GM23338 (cell line): ENCODE results near the gene XRN2. TPM values are rescaled to one million over a fixed set of nuclear protein-coding genes. Genes with fewer than 3 reads are reported as not detected.

Source experiments
- CREB1 ChIP-seq: fragments of 250-450 bp; sonication (Bioruptor Pico); IDR thresholded peaks from 2 replicates; pipeline ENCODE4 v1.5.0; 2020; ENCODE audit warnings: low read depth, mild to moderate bottlenecking, moderate library complexity
- ETS1 ChIP-seq: IDR thresholded peaks from 2 replicates; pipeline ENCODE4 v1.6.1; 2016; ENCODE audit warnings: antibody characterized with exemption
- EZH2 ChIP-seq: fragments of 200-600 bp; sonication (generic); IDR thresholded peaks from one replicate; pipeline ENCODE4 v1.8.0; 2017; ENCODE audit warnings: antibody characterized with exemption, mild to moderate bottlenecking, low read depth; ENCODE audit not compliant: unreplicated experiment
- JUNB ChIP-seq: IDR thresholded peaks from one replicate; pipeline ENCODE4 v1.6.1; 2016; ENCODE audit warnings: antibody characterized with exemption; ENCODE audit not compliant: unreplicated experiment
- NANOG ChIP-seq: IDR thresholded peaks from 2 replicates; pipeline ENCODE4 v1.6.1; 2016; ENCODE audit warnings: antibody characterized with exemption, borderline replicate concordance
- POLR2AphosphoS5 ChIP-seq: IDR thresholded peaks from 2 replicates; pipeline ENCODE4 v1.6.1; 2016; ENCODE audit warnings: antibody characterized with exemption, low read depth
- STAT1 ChIP-seq: IDR thresholded peaks from one replicate; pipeline ENCODE4 v1.6.1; 2016; ENCODE audit warnings: antibody characterized with exemption; ENCODE audit not compliant: unreplicated experiment
- ZNF114 ChIP-seq: fragments of 250-450 bp; sonication (Bioruptor Pico); IDR thresholded peaks from 2 replicates; pipeline ENCODE4 v1.5.0; 2020; ENCODE audit warnings: mild to moderate bottlenecking, moderate library complexity
- ZNF462 ChIP-seq: fragments of 250-450 bp; sonication (Bioruptor Pico); IDR thresholded peaks from 2 replicates; pipeline ENCODE4 v1.5.0; 2020; ENCODE audit warnings: mild to moderate bottlenecking, moderate library complexity
- polyA plus RNA-seq: library from polyadenylated mRNA; unstranded; fragments of >200 nt; fragmentation: Nextera tagmentation; extraction: Ambion mirVana; gene quantifications from 2 replicates; pipeline ENCODE4 v1.2.1, GENCODE V29; 2016
- total RNA-seq: library from RNA; depleted of rRNA; stranded (reverse); fragments of >200 nt; shearing (Covaris generic); gene quantifications from 2 replicates; pipeline ENCODE4 v1.2.3, GENCODE V29; 2014
- TF ChIP-seq, protein P1 (sequence below): IDR thresholded peaks from one replicate; pipeline ENCODE4 v1.6.1; 2018; ENCODE audit warnings: antibody characterized with exemption; ENCODE audit not compliant: unreplicated experiment

XRN2 gene
- total and polyA plus RNA-seq, 2 experiments from 2014 or later: 113 to 150 TPM

- no peak for TF ChIP-seq ZNF462 (CRISPR knock-in tag)
- TF ChIP-seq EZH2: no peak
- TF ChIP-seq CREB1 (CRISPR knock-in tag): no peak
- no peak for TF ChIP-seq NANOG
- TF ChIP-seq POLR2AphosphoS5: no peak
- no peak for TF ChIP-seq STAT1
- no peak for TF ChIP-seq ETS1
- TF ChIP-seq JUNB: no peak
- TF ChIP-seq, protein P1, sequence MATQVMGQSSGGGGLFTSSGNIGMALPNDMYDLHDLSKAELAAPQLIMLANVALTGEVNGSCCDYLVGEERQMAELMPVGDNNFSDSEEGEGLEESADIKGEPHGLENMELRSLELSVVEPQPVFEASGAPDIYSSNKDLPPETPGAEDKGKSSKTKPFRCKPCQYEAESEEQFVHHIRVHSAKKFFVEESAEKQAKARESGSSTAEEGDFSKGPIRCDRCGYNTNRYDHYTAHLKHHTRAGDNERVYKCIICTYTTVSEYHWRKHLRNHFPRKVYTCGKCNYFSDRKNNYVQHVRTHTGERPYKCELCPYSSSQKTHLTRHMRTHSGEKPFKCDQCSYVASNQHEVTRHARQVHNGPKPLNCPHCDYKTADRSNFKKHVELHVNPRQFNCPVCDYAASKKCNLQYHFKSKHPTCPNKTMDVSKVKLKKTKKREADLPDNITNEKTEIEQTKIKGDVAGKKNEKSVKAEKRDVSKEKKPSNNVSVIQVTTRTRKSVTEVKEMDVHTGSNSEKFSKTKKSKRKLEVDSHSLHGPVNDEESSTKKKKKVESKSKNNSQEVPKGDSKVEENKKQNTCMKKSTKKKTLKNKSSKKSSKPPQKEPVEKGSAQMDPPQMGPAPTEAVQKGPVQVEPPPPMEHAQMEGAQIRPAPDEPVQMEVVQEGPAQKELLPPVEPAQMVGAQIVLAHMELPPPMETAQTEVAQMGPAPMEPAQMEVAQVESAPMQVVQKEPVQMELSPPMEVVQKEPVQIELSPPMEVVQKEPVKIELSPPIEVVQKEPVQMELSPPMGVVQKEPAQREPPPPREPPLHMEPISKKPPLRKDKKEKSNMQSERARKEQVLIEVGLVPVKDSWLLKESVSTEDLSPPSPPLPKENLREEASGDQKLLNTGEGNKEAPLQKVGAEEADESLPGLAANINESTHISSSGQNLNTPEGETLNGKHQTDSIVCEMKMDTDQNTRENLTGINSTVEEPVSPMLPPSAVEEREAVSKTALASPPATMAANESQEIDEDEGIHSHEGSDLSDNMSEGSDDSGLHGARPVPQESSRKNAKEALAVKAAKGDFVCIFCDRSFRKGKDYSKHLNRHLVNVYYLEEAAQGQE: no peak
- TF ChIP-seq ZNF114: no peak
These were observed 23.2 kb upstream of the XRN2 start (continued) for GRCh38 chr20:21279706-21280521.
